Bronchial epithelial cell (primary cell): ENCODE data around the gene SYNPR. TPM values are rescaled to one million over a fixed set of nuclear protein-coding genes. Genes with fewer than 3 reads are reported as not detected.

Experiments used
- DNase-seq: peaks from one replicate; pipeline ENCODE4 v3.0.0-alpha.2; 2010; ENCODE audit warnings: low read depth
- FAIRE-seq: peaks from 2 replicates; lab custom pipeline; 2011; peaks lifted over from hg19 to GRCh38; lab: Jason Lieb, UNC
- H3K27me3 ChIP-seq: 2 replicates; pipeline ENCODE4 v1.5.1; 2011; ENCODE audit warnings: low read length; ENCODE audit not compliant: control insufficient read depth, insufficient read depth
- H3K36me3 ChIP-seq: 2 replicates; pipeline ENCODE4 v1.5.1; 2011; ENCODE audit warnings: low read length; ENCODE audit not compliant: control insufficient read depth, insufficient read depth
- H3K4me3 ChIP-seq: 2 replicates; pipeline ENCODE4 v1.5.1; 2011; ENCODE audit warnings: mild to moderate bottlenecking, low read depth, low read length, control low read depth
- total RNA-seq: library from RNA; depleted of rRNA; stranded (reverse); fragments of >200 nt; gene quantifications from 2 replicates; pipeline ENCODE4 v1.2.1, GENCODE V29; 2014
- TF ChIP-seq, protein P1 (sequence below): IDR thresholded peaks from 2 replicates; pipeline ENCODE4 v1.5.1; 2011; ENCODE audit warnings: mild to moderate bottlenecking, moderate library complexity, low read length, control low read depth, inconsistent platforms; ENCODE audit not compliant: insufficient read depth, severe bottlenecking

The SYNPR gene
- total RNA-seq, 1 donor from 2014 or later = not detected

GRCh38 chr3:63656786-63657185 is 378.7 kb downstream of the SYNPR start:
- FAIRE-seq (no peak), DNase-seq (no peak)
- Histone ChIP-seq H3K4me3 (no peak overlapping the region), H3K27me3 (no peaks in the 10 kb centered on the region), H3K36me3 (no peaks in the 10 kb centered on the region)
- TF ChIP-seq, protein P1, sequence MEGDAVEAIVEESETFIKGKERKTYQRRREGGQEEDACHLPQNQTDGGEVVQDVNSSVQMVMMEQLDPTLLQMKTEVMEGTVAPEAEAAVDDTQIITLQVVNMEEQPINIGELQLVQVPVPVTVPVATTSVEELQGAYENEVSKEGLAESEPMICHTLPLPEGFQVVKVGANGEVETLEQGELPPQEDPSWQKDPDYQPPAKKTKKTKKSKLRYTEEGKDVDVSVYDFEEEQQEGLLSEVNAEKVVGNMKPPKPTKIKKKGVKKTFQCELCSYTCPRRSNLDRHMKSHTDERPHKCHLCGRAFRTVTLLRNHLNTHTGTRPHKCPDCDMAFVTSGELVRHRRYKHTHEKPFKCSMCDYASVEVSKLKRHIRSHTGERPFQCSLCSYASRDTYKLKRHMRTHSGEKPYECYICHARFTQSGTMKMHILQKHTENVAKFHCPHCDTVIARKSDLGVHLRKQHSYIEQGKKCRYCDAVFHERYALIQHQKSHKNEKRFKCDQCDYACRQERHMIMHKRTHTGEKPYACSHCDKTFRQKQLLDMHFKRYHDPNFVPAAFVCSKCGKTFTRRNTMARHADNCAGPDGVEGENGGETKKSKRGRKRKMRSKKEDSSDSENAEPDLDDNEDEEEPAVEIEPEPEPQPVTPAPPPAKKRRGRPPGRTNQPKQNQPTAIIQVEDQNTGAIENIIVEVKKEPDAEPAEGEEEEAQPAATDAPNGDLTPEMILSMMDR = no peak

DNA sequence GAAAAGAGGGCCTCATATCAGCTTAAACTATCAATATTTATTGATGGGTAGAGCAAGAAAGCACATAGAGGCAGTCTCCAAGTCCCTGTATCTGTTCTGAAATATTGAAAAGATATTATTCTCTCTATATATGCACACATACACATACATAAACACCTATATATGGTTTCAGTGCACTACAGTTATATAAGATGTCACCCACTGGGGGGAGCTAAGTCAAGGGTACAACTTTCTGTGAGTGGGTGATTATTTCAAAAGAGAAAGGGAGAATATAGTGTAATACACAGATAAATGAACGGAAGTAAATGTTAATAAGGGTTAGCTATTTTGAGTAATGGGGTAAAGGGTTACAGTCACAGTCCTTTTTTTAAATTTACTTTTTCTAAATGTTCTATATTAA is 383.1 kb downstream of the SYNPR start:
- no peak for FAIRE-seq
- DNase-seq = peak; percentile 18
- Histone ChIP-seq H3K36me3 (no peaks in the 10 kb centered on the region), H3K27me3 (no peaks in the 10 kb centered on the region), H3K4me3 (no peak overlapping the region)
- TF ChIP-seq, protein P1 = no peak

GRCh38 chr3:63662011-63662410 is 383.9 kb downstream of the SYNPR start:
- DNase-seq (no peak), FAIRE-seq (peak; percentile 58)
- no peaks in the 10 kb centered on the region for H3K36me3 ChIP-seq
- no peaks in the 10 kb centered on the region for H3K27me3 ChIP-seq
- H3K4me3 ChIP-seq = no peak overlapping the region
- TF ChIP-seq, protein P1 = no peak

- Histone ChIP-seq H3K4me3 (no peak overlapping the region), H3K36me3 (no peaks in the 10 kb centered on the region), H3K27me3 (no peaks in the 10 kb centered on the region)
- TF ChIP-seq, protein P1 = peak; percentile 24
- no peak for FAIRE-seq
- DNase-seq = peak; percentile 44
Measured at GRCh38 chr3:63662500-63662899, 384.4 kb downstream of the SYNPR start.
